Tibial artery (tissue), 4 donors: ENCODE results near the gene FAM135A.

Experiments
- DNase-seq, 2 donors: peaks; one replicate each; pipeline ENCODE4 v3.0.0-alpha.2; 2019
- H3K27ac ChIP-seq, 2 donors: fragments of 200-600 bp; sonication (generic) in 1 of 2; 1 replicate in 1 of 2; 2 replicates in 1 of 2; pipeline ENCODE4 v1.5.1; 2018 to 2019; ENCODE audit warnings: mild to moderate bottlenecking in 1 of 2
- H3K27me3 ChIP-seq, 2 donors: fragments of 200-600 bp; sonication (generic) in 1 of 2; one replicate each; pipeline versions ENCODE4 v1.5.1 to v1.6.0; 2016 to 2019
- H3K36me3 ChIP-seq, 3 donors: fragments of 200-600 bp; sonication (generic) in 2 of 3; one replicate each; pipeline ENCODE4 v1.5.1; 2016 to 2019; ENCODE audit warnings: mild to moderate bottlenecking in 2 of 3
- H3K4me1 ChIP-seq, 4 donors: fragments of 200-600 bp; sonication (generic) in 2 of 4; 1 replicate in 3 of 4; 2 replicates in 1 of 4; pipeline ENCODE4 v1.5.1; 2016 to 2019
- H3K4me3 ChIP-seq, 2 donors: fragments of 200-600 bp; sonication (generic) in 1 of 2; 1 replicate in 1 of 2; 2 replicates in 1 of 2; pipeline ENCODE4 v1.5.1; 2018 to 2019; ENCODE audit warnings: mild to moderate bottlenecking in 2 of 2
- H3K9me3 ChIP-seq, 3 donors: fragments of 200-600 bp; sonication (generic) in 1 of 3; one replicate each; pipeline ENCODE4 v1.5.1; 2016 to 2019
- intact Hi-C: fragments of 100-400 bp; cut with DNase I; formaldehyde crosslinking; loops from one replicate; pipeline ENCODE4 v1.15.0; 2023; ENCODE audit warnings: low total_unique reads
- TF ChIP-seq, protein P1 (sequence below), 2 experiments: fragments of 200-600 bp in 1 of 2; fragments of 450-650 bp in 1 of 2; IDR thresholded peaks; one replicate each; pipeline ENCODE4 v1.5.1; 2017 to 2019; ENCODE audit warnings: antibody characterized with exemption in 2 of 2, mild to moderate bottlenecking in 1 of 2, moderate library complexity in 1 of 2

The FAM135A gene

GRCh38 chr6:70527071-70527737 is 113.9 kb downstream of the FAM135A start:
- Histone ChIP-seq H3K4me3 (no peak overlapping the region), H3K27ac (no peak overlapping the region), H3K4me1 (no peaks in the 10 kb centered on the region), H3K36me3 (peaks cover 4 to 19% (median 4%) of the 10 kb centered on the region in 3 donors), H3K9me3 (no peaks in the 10 kb centered on the region), H3K27me3 (no peaks in the 10 kb centered on the region)
- TF ChIP-seq, protein P1, sequence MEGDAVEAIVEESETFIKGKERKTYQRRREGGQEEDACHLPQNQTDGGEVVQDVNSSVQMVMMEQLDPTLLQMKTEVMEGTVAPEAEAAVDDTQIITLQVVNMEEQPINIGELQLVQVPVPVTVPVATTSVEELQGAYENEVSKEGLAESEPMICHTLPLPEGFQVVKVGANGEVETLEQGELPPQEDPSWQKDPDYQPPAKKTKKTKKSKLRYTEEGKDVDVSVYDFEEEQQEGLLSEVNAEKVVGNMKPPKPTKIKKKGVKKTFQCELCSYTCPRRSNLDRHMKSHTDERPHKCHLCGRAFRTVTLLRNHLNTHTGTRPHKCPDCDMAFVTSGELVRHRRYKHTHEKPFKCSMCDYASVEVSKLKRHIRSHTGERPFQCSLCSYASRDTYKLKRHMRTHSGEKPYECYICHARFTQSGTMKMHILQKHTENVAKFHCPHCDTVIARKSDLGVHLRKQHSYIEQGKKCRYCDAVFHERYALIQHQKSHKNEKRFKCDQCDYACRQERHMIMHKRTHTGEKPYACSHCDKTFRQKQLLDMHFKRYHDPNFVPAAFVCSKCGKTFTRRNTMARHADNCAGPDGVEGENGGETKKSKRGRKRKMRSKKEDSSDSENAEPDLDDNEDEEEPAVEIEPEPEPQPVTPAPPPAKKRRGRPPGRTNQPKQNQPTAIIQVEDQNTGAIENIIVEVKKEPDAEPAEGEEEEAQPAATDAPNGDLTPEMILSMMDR (IDR thresholded peaks at IDR 0.05) = no peak
- intact Hi-C loops = no loop called here
- DNase-seq = no peak

DNA sequence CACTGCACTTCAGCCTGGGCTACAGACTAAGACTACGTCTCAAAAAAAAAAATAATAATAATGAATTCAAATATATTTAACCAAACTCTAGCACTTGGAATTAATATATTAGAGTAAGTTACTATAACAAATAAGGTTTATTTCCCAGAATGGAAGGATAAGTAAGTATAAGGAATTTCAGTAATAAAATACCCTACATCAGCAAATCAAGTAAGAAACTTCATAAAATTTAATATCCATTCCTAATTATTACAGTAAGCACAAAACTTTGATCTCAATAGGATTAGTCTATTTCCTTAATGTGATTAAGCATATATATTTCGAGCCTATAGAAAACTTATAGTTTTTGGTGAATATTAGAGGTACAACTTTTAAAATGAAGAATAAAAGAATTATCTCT is 116.7 kb downstream of the FAM135A start:
- no peak overlapping the region for H3K27ac ChIP-seq
- H3K4me3 ChIP-seq = no peak overlapping the region
- H3K4me1 ChIP-seq = no peaks in the 10 kb centered on the region
- no peaks in the 10 kb centered on the region for H3K27me3 ChIP-seq
- DNase-seq = no peak
- H3K9me3 ChIP-seq = no peaks in the 10 kb centered on the region
- TF ChIP-seq, protein P1 (IDR thresholded peaks at IDR 0.05) = no peak
- peaks cover 6 to 34% (median 17%) of the 10 kb centered on the region in 3 donors for H3K36me3 ChIP-seq
- intact Hi-C loops = no loop called here

- H3K27me3 ChIP-seq = no peaks in the 10 kb centered on the region
- H3K4me3 ChIP-seq = no peak overlapping the region
- H3K36me3 ChIP-seq = peaks cover 10 to 39% (median 17%) of the 10 kb centered on the region in 3 donors
- no peak for DNase-seq
- intact Hi-C loops = no loop called here
- no peak overlapping the region for H3K27ac ChIP-seq
- TF ChIP-seq, protein P1 (IDR thresholded peaks at IDR 0.05) = no peak
- no peaks in the 10 kb centered on the region for H3K4me1 ChIP-seq
- no peaks in the 10 kb centered on the region for H3K9me3 ChIP-seq
Observed at GRCh38 chr6:70531133-70531532, 117.8 kb downstream of the FAM135A start.

- Histone ChIP-seq H3K4me3 (no peak overlapping the region), H3K9me3 (no peaks in the 10 kb centered on the region), H3K4me1 (no peaks in the 10 kb centered on the region), H3K36me3 (peaks cover 18 to 40% (median 21%) of the 10 kb centered on the region in 3 donors), H3K27ac (no peak overlapping the region), H3K27me3 (no peaks in the 10 kb centered on the region)
- TF ChIP-seq, protein P1 (IDR thresholded peaks at IDR 0.05) = no peak
- intact Hi-C loops = no loop called here
- no peak for DNase-seq
Observed at GRCh38 chr6:70537266-70537665, 124.0 kb downstream of the FAM135A start.

DNA sequence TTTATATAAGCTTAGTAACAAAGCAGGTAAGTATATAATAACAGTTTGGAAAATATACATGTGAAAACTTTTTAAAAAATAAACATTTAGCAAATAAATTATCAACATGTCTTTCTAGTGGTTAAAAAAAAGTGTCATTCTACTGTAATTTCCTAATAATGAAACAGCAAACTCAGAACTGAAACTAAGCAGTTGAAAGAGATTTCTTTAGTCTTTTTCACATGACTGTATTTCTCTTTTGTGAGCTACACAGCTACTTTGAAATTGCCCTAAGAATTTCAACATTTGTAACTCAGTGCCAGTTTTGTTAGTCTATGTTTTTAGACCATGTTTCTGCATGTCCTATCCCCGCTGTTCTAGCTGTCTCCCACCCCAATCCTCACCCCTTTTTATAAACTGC is 125.1 kb downstream of the FAM135A start:
- DNase-seq = no peak
- Histone ChIP-seq H3K9me3 (no peaks in the 10 kb centered on the region), H3K36me3 (peaks cover 14 to 44% (median 18%) of the 10 kb centered on the region in 3 donors), H3K27ac (no peak overlapping the region), H3K4me1 (no peaks in the 10 kb centered on the region), H3K27me3 (no peaks in the 10 kb centered on the region), H3K4me3 (no peak overlapping the region)
- TF ChIP-seq, protein P1 (IDR thresholded peaks at IDR 0.05) = no peak
- intact Hi-C loops = no loop called here
